GM23338 (cell line): ENCODE measurements around the gene CBARP. TPM values are rescaled to one million over a fixed set of nuclear protein-coding genes. Genes with fewer than 3 reads are reported as not detected.

Experiments used
- ATAC-seq: fragments of 200-7000 bp; cut with Tn5 transposase; 3 replicates; pipeline ENCODE4 v1.9.1; 2020
- DNase-seq: peaks from one replicate; pipeline ENCODE4 v3.0.0-alpha.2; 2015; ENCODE audit warnings: low spot score
- H2AFZ ChIP-seq: fragments of 200-600 bp; sonication (generic); 2 replicates; pipeline ENCODE4 v1.8.0; 2016; ENCODE audit warnings: antibody characterized with exemption, mild to moderate bottlenecking, moderate library complexity
- H3F3A ChIP-seq: fragments of 200-600 bp; sonication (generic); replicated peaks from 2 replicates; pipeline ENCODE4 v1.8.0; 2017; ENCODE audit warnings: antibody characterized with exemption, mixed run types, low read depth
- H3K27ac ChIP-seq: fragments of 200-600 bp; sonication (generic); 2 replicates; pipeline ENCODE4 v1.6.1; 2016; ENCODE audit warnings: low read depth
- H3K27me3 ChIP-seq: fragments of 200-600 bp; sonication (generic); 2 replicates; pipeline ENCODE4 v1.8.0; 2016; ENCODE audit warnings: mild to moderate bottlenecking, mixed run types, moderate library complexity; ENCODE audit not compliant: insufficient read depth
- H3K36me3 ChIP-seq: fragments of 200-600 bp; sonication (generic); 2 replicates; pipeline ENCODE4 v1.8.0; 2016; ENCODE audit warnings: mild to moderate bottlenecking; ENCODE audit not compliant: insufficient read depth
- H3K4me1 ChIP-seq: fragments of 200-600 bp; sonication (generic); 2 replicates; pipeline ENCODE4 v1.8.0; 2016; ENCODE audit warnings: mild to moderate bottlenecking, moderate library complexity; ENCODE audit not compliant: insufficient read depth
- H3K4me2 ChIP-seq: fragments of 200-600 bp; sonication (generic); 2 replicates; pipeline ENCODE4 v1.7.1; 2017; ENCODE audit warnings: mixed run types
- H3K4me3 ChIP-seq: fragments of 200-600 bp; sonication (generic); 2 replicates; pipeline ENCODE4 v1.6.1; 2016; ENCODE audit warnings: mixed run types
- H3K79me2 ChIP-seq: fragments of 200-600 bp; sonication (generic); replicated peaks from 2 replicates; pipeline ENCODE4 v1.8.0; 2017; ENCODE audit warnings: mild to moderate bottlenecking; ENCODE audit not compliant: insufficient read depth
- H3K9me2 ChIP-seq: fragments of 200-600 bp; sonication (generic); 2 replicates; pipeline ENCODE4 v1.8.0; 2017; ENCODE audit not compliant: insufficient read depth
- H4K20me1 ChIP-seq: fragments of 200-600 bp; sonication (generic); replicated peaks from 2 replicates; pipeline ENCODE4 v1.8.0; 2017; ENCODE audit warnings: mild to moderate bottlenecking; ENCODE audit not compliant: insufficient read depth
- H3K27ac Mint-ChIP-seq: 2 replicates; pipeline ENCODE4 v1.8.0; 2020; ENCODE audit warnings: inconsistent platforms, mild to moderate bottlenecking, moderate library complexity, mixed read lengths
- H3K27me3 Mint-ChIP-seq: 3 replicates; pipeline ENCODE4 v1.8.0; 2022; ENCODE audit warnings: low read depth, mild to moderate bottlenecking, moderate library complexity, mixed read lengths, inconsistent platforms; ENCODE audit not compliant: insufficient read depth, poor library complexity
- H3K36me3 Mint-ChIP-seq: 3 replicates; pipeline ENCODE4 v1.8.0; 2021; ENCODE audit warnings: low read depth, mild to moderate bottlenecking, inconsistent platforms, moderate library complexity, mixed read lengths
- H3K4me1 Mint-ChIP-seq: 3 replicates; pipeline ENCODE4 v1.8.0; 2020; ENCODE audit warnings: mild to moderate bottlenecking, inconsistent platforms, mixed read lengths
- H3K4me3 Mint-ChIP-seq: 3 replicates; pipeline ENCODE4 v1.8.0; 2021; ENCODE audit warnings: moderate library complexity, mild to moderate bottlenecking, inconsistent platforms, mixed read lengths
- H3K9me3 Mint-ChIP-seq: 3 replicates; pipeline ENCODE4 v1.8.0; 2020; ENCODE audit warnings: moderate library complexity, mild to moderate bottlenecking, inconsistent platforms, mixed read lengths
- CREB1 ChIP-seq: fragments of 250-450 bp; sonication (Bioruptor Pico); IDR thresholded peaks from 2 replicates; pipeline ENCODE4 v1.5.0; 2020; ENCODE audit warnings: low read depth, mild to moderate bottlenecking, moderate library complexity
- CTCF ChIP-seq, 2 experiments: fragments of 200-600 bp in 1 of 2; sonication (generic) in 1 of 2; conservative IDR thresholded peaks; 2 replicates each; pipeline versions ENCODE4 v1.5.1 to v1.6.1; 2016 to 2017; ENCODE audit warnings: antibody characterized with exemption in 2 of 2, low read depth in 2 of 2, mild to moderate bottlenecking in 2 of 2, moderate library complexity in 1 of 2
- ETS1 ChIP-seq: IDR thresholded peaks from 2 replicates; pipeline ENCODE4 v1.6.1; 2016; ENCODE audit warnings: antibody characterized with exemption
- EZH2 ChIP-seq: fragments of 200-600 bp; sonication (generic); IDR thresholded peaks from one replicate; pipeline ENCODE4 v1.8.0; 2017; ENCODE audit warnings: antibody characterized with exemption, mild to moderate bottlenecking, low read depth; ENCODE audit not compliant: unreplicated experiment
- EZH2phosphoT487 ChIP-seq: fragments of 200-600 bp; sonication (generic); IDR thresholded peaks from one replicate; pipeline ENCODE4 v1.8.1; 2018; ENCODE audit warnings: antibody characterized with exemption; ENCODE audit not compliant: unreplicated experiment
- POLR2AphosphoS5 ChIP-seq: IDR thresholded peaks from 2 replicates; pipeline ENCODE4 v1.6.1; 2016; ENCODE audit warnings: antibody characterized with exemption, low read depth
- STAT1 ChIP-seq: IDR thresholded peaks from one replicate; pipeline ENCODE4 v1.6.1; 2016; ENCODE audit warnings: antibody characterized with exemption; ENCODE audit not compliant: unreplicated experiment
- ZNF331 ChIP-seq: fragments of 250-450 bp; sonication (Bioruptor Pico); IDR thresholded peaks from 2 replicates; pipeline ENCODE4 v1.5.0; 2020; ENCODE audit warnings: low read depth, mild to moderate bottlenecking, moderate library complexity
- ZNF462 ChIP-seq: fragments of 250-450 bp; sonication (Bioruptor Pico); IDR thresholded peaks from 2 replicates; pipeline ENCODE4 v1.5.0; 2020; ENCODE audit warnings: mild to moderate bottlenecking, moderate library complexity
- polyA plus RNA-seq: library from polyadenylated mRNA; unstranded; fragments of >200 nt; fragmentation: Nextera tagmentation; extraction: Ambion mirVana; gene quantifications from 2 replicates; pipeline ENCODE4 v1.2.1, GENCODE V29; 2016
- total RNA-seq: library from RNA; depleted of rRNA; stranded (reverse); fragments of >200 nt; shearing (Covaris generic); gene quantifications from 2 replicates; pipeline ENCODE4 v1.2.3, GENCODE V29; 2014

CBARP gene
- total and polyA plus RNA-seq, 2 experiments from 2014 or later = 2.0 to 14.1 TPM

GRCh38 chr19:1237027-1237659, 662 bp downstream of the CBARP start (continued):
- TF ChIP-seq ZNF462 (CRISPR knock-in tag) (no peak), ZNF331 (CRISPR knock-in tag) (no peak), EZH2phosphoT487 (no peak), ETS1 (no peak), EZH2 (no peak)

GRCh38 chr19:1236576-1236975, 1.2 kb downstream of the CBARP start:
- Mint-ChIP-seq H3K4me1 (peaks cover 17% of the 10 kb centered on the region), H3K27ac (no peak overlapping the region), H3K27me3 (peaks cover 6% of the 10 kb centered on the region), H3K4me3 (peak overlapping the region; percentile 33; the same call in 2 of the 3 replicates), H3K9me3 (no peaks in the 10 kb centered on the region; the same call in 2 of the 3 replicates), H3K36me3 (peaks cover 4% of the 10 kb centered on the region; the same call in 1 of the 3 replicates)
- DNase-seq (no peak), ATAC-seq (0 out of 3 replicates have a peak, but pooled peaks have one; percentile 1)
- no peak overlapping the region for H2AFZ ChIP-seq
- no peaks in the 10 kb centered on the region for H3K9me2 ChIP-seq
- H3K27me3 ChIP-seq = no peaks in the 10 kb centered on the region
- TF ChIP-seq POLR2AphosphoS5 = peak; percentile 24; the same call in 1 of the 2 replicates
- TF ChIP-seq EZH2 = no peak
- TF ChIP-seq ZNF331 (CRISPR knock-in tag) = no peak
- no peak for TF ChIP-seq CREB1
- TF ChIP-seq ETS1 = no peak
- no peak for TF ChIP-seq STAT1
- TF ChIP-seq CTCF (conservative IDR thresholded peaks at IDR 0.05; ENCODE audit: low read depth in 2 of 2) = no peak
- no peaks in the 10 kb centered on the region for H3K79me2 ChIP-seq
- H3K36me3 ChIP-seq = no peaks in the 10 kb centered on the region
- H3K4me1 ChIP-seq = peaks cover 12% of the 10 kb centered on the region; the same call in 1 of the 2 replicates
- H3F3A ChIP-seq = peaks cover 28% of the 10 kb centered on the region
- H3K27ac ChIP-seq = no peak overlapping the region
- peaks cover 4% of the 10 kb centered on the region for H4K20me1 ChIP-seq
- peak overlapping the region; percentile 83 for H3K4me3 ChIP-seq
- H3K4me2 ChIP-seq = peak overlapping the region; percentile 90
